Smooth muscle cell (in vitro differentiated cells): ENCODE results near the gene B4GALNT4. TPM values are rescaled to one million over a fixed set of nuclear protein-coding genes. Genes with fewer than 3 reads are reported as not detected.

ENCODE experiments used
- DNase-seq: peaks from one replicate; lab custom pipeline; 2025; ENCODE audit not compliant: unreplicated experiment; lab: John Stamatoyannopoulos, UW
- H2AFZ ChIP-seq: fragments of 200-600 bp; sonication (generic); 2 replicates; pipeline ENCODE4 v1.6.0; 2016; ENCODE audit warnings: antibody characterized with exemption, low read depth, mild to moderate bottlenecking
- H3F3A ChIP-seq: fragments of 200-600 bp; sonication (generic); 2 replicates; pipeline ENCODE4 v1.6.0; 2017; ENCODE audit warnings: antibody characterized with exemption, low read depth
- H3K27ac ChIP-seq: fragments of 200-600 bp; sonication (generic); 2 replicates; pipeline ENCODE4 v1.5.1; 2016; ENCODE audit warnings: low read depth, mild to moderate bottlenecking
- H3K27me3 ChIP-seq: fragments of 200-600 bp; sonication (generic); 2 replicates; pipeline ENCODE4 v1.6.1; 2016; ENCODE audit warnings: low read depth, mild to moderate bottlenecking
- H3K36me3 ChIP-seq: fragments of 200-600 bp; sonication (generic); 2 replicates; pipeline ENCODE4 v1.5.1; 2016; ENCODE audit warnings: low read depth
- H3K4me1 ChIP-seq: fragments of 200-600 bp; sonication (generic); 2 replicates; pipeline ENCODE4 v1.5.1; 2016; ENCODE audit warnings: low read depth
- H3K4me2 ChIP-seq: fragments of 200-600 bp; sonication (generic); 2 replicates; pipeline ENCODE4 v1.6.0; 2016; ENCODE audit warnings: mild to moderate bottlenecking
- H3K4me3 ChIP-seq: fragments of 200-600 bp; sonication (generic); 2 replicates; pipeline ENCODE4 v1.5.1; 2016; ENCODE audit warnings: mild to moderate bottlenecking
- H3K79me2 ChIP-seq: fragments of 200-600 bp; sonication (generic); 2 replicates; pipeline ENCODE4 v1.6.0; 2016; ENCODE audit warnings: low read depth, mild to moderate bottlenecking
- H3K9ac ChIP-seq: fragments of 200-600 bp; sonication (generic); 2 replicates; pipeline ENCODE4 v1.6.0; 2016; ENCODE audit warnings: low read depth
- H3K9me3 ChIP-seq: fragments of 200-600 bp; sonication (generic); replicated peaks from 2 replicates; pipeline ENCODE4 v1.5.1; 2016; ENCODE audit warnings: low read depth
- H4K20me1 ChIP-seq: fragments of 200-600 bp; sonication (generic); 2 replicates; pipeline ENCODE4 v1.6.0; 2016; ENCODE audit warnings: low read depth
- CTCF ChIP-seq: fragments of 200-600 bp; sonication (generic); IDR thresholded peaks from 2 replicates; pipeline ENCODE4 v1.5.1; 2017; ENCODE audit warnings: borderline replicate concordance, mild to moderate bottlenecking, antibody characterized with exemption; ENCODE audit not compliant: insufficient read depth, poor library complexity, severe bottlenecking
- WGBS: methylation state at CpG from one replicate; pipeline ENCODE4 v1.1.7; 2016; ENCODE audit warnings: low lambda C conversion rate; 5-methylcytosine and 5-hydroxymethylcytosine counted together
- polyA plus RNA-seq: library from polyadenylated mRNA; unstranded; fragments of >200 nt; fragmentation: Nextera tagmentation; extraction: Ambion mirVana; gene quantifications from 2 replicates; pipeline ENCODE4 v1.2.1, GENCODE V29; 2016
- total RNA-seq: library from RNA; depleted of rRNA; stranded (reverse); fragments of >200 nt; gene quantifications from 2 replicates; pipeline ENCODE4 v1.2.3, GENCODE V29; 2014

Gene B4GALNT4
- total and polyA plus RNA-seq, 2 experiments from 2014 or later: 21.9 to 45.8 TPM

- no peak overlapping the region for H3K27ac ChIP-seq
- no peak overlapping the region for H3K9ac ChIP-seq
- no peaks in the 10 kb centered on the region for H4K20me1 ChIP-seq
- H3K9me3 ChIP-seq: no peaks in the 10 kb centered on the region
- DNase-seq: no peak
- H3K79me2 ChIP-seq: no peaks in the 10 kb centered on the region
- no peaks in the 10 kb centered on the region for H3F3A ChIP-seq
- peak overlapping the region; percentile 95 for H3K4me2 ChIP-seq
- H3K27me3 ChIP-seq: peaks cover 19% of the 10 kb centered on the region
- WGBS: 91% methylated on average over 5 of the region's 5 CpGs
- no peak overlapping the region for H3K4me3 ChIP-seq
- H3K4me1 ChIP-seq: no peaks in the 10 kb centered on the region
- no peak for TF ChIP-seq CTCF
- H3K36me3 ChIP-seq: no peaks in the 10 kb centered on the region
- H2AFZ ChIP-seq: no peak overlapping the region
Observed at GRCh38 chr11:415640-416041, 46.3 kb downstream of the B4GALNT4 start.

- H2AFZ ChIP-seq: peak overlapping the region; percentile 62
- H3K27ac ChIP-seq: no peak overlapping the region
- H3K4me2 ChIP-seq: peak overlapping the region; percentile 95
- no peaks in the 10 kb centered on the region for H3F3A ChIP-seq
- H3K4me1 ChIP-seq: no peaks in the 10 kb centered on the region
- peaks cover 19% of the 10 kb centered on the region for H3K27me3 ChIP-seq
- H3K9ac ChIP-seq: no peak overlapping the region
- no peaks in the 10 kb centered on the region for H3K36me3 ChIP-seq
- TF ChIP-seq CTCF: no peak
- peak overlapping the region; percentile 63 for H3K4me3 ChIP-seq
- WGBS: 25% methylated on average over 44 of the region's 45 CpGs
- no peaks in the 10 kb centered on the region for H4K20me1 ChIP-seq
- no peaks in the 10 kb centered on the region for H3K79me2 ChIP-seq
- DNase-seq: no peak
- H3K9me3 ChIP-seq: no peaks in the 10 kb centered on the region
Observed at GRCh38 chr11:416051-416756, 46.9 kb downstream of the B4GALNT4 start.

GRCh38 chr11:416757-417621 is 47.7 kb downstream of the B4GALNT4 start:
- Histone ChIP-seq H3K4me1 (no peaks in the 10 kb centered on the region), H3F3A (peaks cover 5% of the 10 kb centered on the region), H3K4me3 (peak overlapping the region; percentile 63), H3K9ac (no peak overlapping the region), H4K20me1 (no peaks in the 10 kb centered on the region), H3K9me3 (no peaks in the 10 kb centered on the region), H2AFZ (peak overlapping the region; percentile 62), H3K27ac (no peak overlapping the region), H3K4me2 (peak overlapping the region; percentile 95), H3K27me3 (peaks cover 19% of the 10 kb centered on the region), H3K79me2 (no peaks in the 10 kb centered on the region), H3K36me3 (no peaks in the 10 kb centered on the region)
- under 1% methylated on average over 44 of the region's 97 CpGs for WGBS
- TF ChIP-seq CTCF: no peak
- no peak for DNase-seq
